ENCODE data around the gene DND1.
"Not testable (repeated sequence)": the region's sequence is repeated elsewhere in the genome, so short reads cannot be mapped to it uniquely, and the experiment has no call there.

Gene DND1

GRCh38 chr5:140628711-140629110 lies 44.7 kb downstream of the DND1 start:
- no peak for DNase-seq

GRCh38 chr5:140627972-140628371 lies 45.4 kb downstream of the DND1 start:
- DNase-seq: no peak

GRCh38 chr5:140624886-140625285 lies 48.5 kb downstream of the DND1 start:
- DNase-seq: not testable (repeated sequence)

- not testable (repeated sequence) for DNase-seq
Measured at GRCh38 chr5:140623061-140623460, 50.3 kb downstream of the DND1 start.

GRCh38 chr5:140622301-140622700 lies 51.1 kb downstream of the DND1 start:
- no peak for DNase-seq

Data from activated CD4-positive, CD25-positive, alpha-beta regulatory T cell treated with anti-CD3 and anti-CD28 coated beads, Interleukin-2, amount 50 U/mL, for 72 hours (primary cell).